Right lobe of liver (tissue), 4 donors: ENCODE measurements around the gene TMEM190.

Experiments used
- CTCF ChIP-seq, 4 donors: fragments of 200-600 bp in 3 of 4; fragments of 450-650 bp in 1 of 4; IDR thresholded peaks; one replicate each; pipeline versions ENCODE4 v1.5.1 to v1.8.0; 2016 to 2022; ENCODE audit warnings: antibody characterized with exemption in 4 of 4, mild to moderate bottlenecking in 2 of 4
- POLR2A ChIP-seq: fragments of 450-650 bp; IDR thresholded peaks from one replicate; pipeline ENCODE4 v1.6.1; 2017; ENCODE audit warnings: antibody characterized with exemption, mild to moderate bottlenecking
- donor health status: DM: no; HTN: no; CAD: no.
- donor health status: DM: no; HTN: no; CAD: no.
- donor health status: DM: no; HTN: yes; CAD: no.

- TF ChIP-seq CTCF (IDR thresholded peaks at IDR 0.05): no peak
- TF ChIP-seq POLR2A: no peak
These were observed 34.8 kb upstream of the TMEM190 start for GRCh38 chr19:55341595-55342531.
